NCI-H1105 (cell line): ENCODE data around the gene SLC6A6.

Source experiments
- DNase-seq: peaks from one replicate; lab custom pipeline; 2025; lab: John Stamatoyannopoulos, UW

Gene SLC6A6

GRCh38 chr3:14422016-14422963 lies 19.9 kb downstream of the SLC6A6 start:
- no peak for DNase-seq

GRCh38 chr3:14423197-14423743 lies 20.9 kb downstream of the SLC6A6 start:
- no peak for DNase-seq

GRCh38 chr3:14423963-14424362 lies 21.6 kb downstream of the SLC6A6 start:
- no peak for DNase-seq

DNA sequence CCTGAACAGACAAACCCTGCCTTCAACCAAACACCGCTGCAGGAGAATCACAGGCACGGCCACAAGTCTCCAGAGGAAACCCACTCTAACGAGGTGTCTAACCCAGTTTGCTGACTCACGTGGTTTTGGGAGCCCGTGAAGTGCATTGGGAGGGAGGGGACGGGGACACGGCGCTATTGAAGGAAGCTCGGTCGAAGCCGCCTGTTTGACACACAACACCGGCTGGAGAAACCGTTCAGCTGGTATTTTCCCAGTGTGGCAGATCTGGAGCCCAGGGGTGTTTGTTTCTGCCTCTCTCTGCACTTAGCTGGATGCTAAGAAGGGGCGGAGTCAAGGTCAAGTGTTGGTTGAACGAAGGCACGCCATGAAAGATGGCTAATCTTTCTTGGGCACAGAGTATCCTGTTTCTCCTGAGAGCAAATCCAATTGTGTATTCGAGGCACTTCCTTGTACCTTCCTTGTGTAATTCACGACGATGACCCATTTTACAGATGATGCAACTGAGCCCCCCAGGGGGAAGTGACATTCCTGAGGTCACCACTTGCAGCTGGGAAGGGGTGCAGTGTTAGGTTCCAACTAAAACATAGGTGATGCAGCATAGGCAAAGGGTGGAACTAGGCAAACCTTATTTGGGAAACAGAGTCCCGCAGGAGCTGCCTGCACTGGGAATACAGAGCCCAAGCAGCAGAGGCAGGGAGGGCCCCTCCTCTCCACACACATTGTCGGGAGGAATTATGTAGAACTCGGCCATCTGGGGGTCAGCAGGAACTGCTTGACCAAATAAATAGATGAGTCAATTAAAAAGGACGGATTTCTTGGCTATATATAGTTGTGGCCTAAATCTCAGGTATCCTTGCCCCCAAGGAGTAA lies 22.5 kb downstream of the SLC6A6 start:
- DNase-seq = no peak

DNA sequence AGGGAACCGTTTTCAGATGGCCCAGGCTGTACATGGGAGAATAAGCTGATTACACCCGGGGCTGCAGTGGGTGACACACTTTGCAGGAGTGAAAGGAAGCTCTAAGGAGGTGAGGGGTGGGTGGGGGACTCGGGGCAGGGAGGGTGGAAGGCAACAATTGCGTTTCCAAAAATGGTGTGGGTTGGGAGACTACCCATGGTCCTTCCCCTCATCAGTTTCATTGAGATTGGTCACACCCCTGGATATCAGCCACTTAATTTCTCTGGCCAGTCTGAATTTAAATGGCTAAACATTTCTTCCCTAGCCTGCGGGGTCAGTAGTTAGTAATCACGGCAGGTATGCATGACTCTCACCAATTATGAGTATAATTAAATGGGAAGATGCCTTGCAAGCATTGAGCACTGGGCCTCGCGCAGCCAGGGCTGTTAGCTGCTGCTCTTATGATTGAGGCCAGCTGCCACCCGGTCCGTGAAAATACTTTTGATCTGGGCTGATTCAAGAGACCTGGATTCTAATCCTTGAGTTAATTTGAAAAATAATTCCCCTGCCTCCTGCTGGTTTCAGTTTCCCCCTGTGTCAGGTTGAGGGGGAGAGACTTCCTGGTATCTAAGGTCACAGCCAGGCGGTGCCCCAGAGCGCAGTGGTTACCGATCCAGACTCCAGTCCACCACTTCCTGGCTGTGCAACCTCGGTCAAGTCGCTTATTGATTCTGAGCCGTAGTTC lies 23.3 kb downstream of the SLC6A6 start:
- no peak for DNase-seq

DNA sequence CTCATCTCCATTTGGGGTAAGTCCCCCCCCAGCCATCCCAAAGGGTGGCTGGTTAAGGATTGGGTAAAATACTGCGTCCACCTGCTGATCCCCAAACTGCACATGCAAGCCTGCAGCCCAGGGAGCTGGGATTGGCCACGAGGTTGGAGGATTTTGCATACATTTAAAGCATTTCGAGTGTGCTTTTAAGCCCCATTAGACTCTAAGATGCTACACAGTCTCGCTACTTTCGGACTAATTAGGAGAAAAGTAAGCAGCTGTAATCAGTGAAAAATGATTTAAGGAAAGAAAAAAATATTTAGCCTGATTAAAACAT lies 23.9 kb downstream of the SLC6A6 start:
- DNase-seq = no peak

GRCh38 chr3:14428087-14429033 lies 26.0 kb downstream of the SLC6A6 start:
- DNase-seq = no peak

GRCh38 chr3:14429237-14429636 lies 26.8 kb downstream of the SLC6A6 start:
- DNase-seq = no peak

- DNase-seq = no peak
Measured at GRCh38 chr3:14429640-14430039, 27.2 kb downstream of the SLC6A6 start.

DNA sequence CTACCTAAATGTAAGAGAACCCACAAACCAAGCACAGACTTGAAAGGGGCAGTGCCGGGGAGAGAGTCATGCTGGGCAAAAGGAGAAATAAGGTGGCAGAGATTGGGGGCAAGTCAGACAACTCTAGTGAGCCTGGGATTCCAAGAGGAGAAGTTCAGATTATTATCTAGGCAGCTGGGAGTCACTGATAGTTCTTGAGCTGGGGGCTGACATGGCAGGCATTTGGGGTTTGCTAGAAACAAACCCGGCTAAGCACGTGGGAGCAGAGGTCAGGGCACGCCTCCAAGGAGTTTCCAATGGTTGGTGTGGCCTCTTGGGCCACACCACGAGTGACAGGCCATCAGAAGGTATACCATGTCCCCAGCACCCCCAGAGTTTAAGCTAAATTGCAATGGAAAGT lies 27.6 kb downstream of the SLC6A6 start:
- no peak for DNase-seq

GRCh38 chr3:14430706-14431451 lies 28.5 kb downstream of the SLC6A6 start:
- no peak for DNase-seq

DNA sequence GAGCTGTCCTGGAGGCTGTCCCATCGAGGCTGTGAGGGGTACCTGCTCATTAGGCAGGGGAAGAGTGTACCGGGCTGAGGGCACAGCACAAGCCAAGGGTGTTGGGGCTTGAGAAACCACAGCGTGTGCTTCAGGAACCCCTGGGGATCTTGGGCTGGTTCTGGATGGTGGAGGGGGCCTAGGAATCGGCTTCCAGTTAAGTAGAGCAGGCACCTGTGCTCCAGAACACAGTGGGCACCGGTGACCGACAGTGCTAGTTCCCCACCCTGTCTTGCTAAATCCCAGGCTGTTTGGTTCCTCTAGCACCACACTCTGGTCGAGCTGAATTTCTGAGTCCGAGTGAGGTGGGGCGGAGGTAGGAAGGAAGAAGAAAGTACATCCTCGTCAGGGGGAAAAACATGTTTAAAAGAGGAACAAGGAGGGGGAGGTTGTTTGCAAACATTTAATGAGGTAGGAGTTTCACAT lies 29.1 kb downstream of the SLC6A6 start:
- no peak for DNase-seq

DNA sequence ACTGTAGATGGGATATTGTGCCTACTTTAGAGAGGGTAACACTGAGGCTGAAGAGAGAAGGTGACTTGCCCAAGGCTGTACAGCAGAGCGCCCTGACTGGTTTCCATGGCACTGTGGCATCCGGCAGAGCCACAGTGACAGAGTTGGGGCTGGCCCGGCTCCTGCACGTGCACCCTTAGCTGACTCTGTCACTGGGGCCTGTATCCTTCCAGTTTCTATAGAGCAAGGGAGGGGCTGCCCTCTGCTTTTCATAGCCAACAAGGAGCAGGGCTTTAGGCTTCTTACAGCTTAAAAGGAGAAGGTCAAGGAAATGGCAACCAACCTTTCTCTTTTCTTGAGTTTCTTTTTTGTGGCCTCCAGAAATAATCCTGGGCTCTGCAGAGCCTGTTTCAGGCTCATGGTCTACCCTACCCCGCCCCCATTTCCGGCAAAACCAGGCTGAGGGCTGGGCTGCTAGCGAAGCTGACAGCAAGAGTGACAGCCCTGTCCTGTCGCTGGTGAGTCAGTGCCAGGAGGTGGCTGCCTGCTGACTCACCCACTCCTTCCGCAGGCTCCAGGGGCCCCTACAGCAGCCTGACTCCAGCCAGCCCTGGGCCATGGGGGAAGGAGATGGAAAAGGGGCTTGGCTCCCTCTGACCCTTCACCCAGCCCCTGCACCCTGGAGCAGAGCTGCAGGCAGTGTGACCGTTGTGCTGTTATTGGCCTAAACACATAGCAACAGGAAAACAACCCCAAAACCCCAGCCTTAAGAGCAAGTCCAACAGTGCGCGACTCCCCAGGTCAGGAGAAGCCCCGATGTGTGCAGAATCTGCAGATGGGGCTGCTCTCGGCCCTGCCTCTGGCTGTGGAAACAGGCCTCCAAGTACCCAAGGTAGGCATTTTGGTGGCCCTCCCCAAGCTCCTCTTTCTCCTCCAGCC lies 29.8 kb downstream of the SLC6A6 start:
- no peak for DNase-seq

GRCh38 chr3:14433106-14433505 lies 30.7 kb downstream of the SLC6A6 start:
- DNase-seq = no peak

DNA sequence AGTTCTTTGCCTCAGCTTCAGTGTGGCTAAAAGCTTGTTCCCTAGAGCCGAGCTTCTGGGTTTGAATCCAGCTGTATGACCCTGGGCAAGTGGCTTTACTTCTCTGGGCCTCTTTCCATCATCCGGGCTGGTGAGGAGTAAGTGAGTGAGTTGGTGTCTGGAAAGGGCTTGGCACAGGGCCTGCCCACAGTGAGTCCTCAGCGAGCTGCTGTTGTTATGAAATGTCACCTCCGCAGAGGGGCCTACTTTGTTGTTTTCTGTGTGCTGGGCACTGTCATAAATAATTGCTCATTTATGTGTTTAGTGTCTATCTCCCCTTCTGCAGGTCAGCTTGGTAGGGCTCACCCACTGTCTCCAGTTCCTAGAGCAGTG lies 31.7 kb downstream of the SLC6A6 start:
- no peak for DNase-seq

- DNase-seq = no peak
Measured at GRCh38 chr3:14434498-14435151, 32.2 kb downstream of the SLC6A6 start.

- no peak for DNase-seq
Measured at GRCh38 chr3:14435175-14436014, 33.0 kb downstream of the SLC6A6 start.

- no peak for DNase-seq
Measured at GRCh38 chr3:14436954-14437281, 34.5 kb downstream of the SLC6A6 start.
